Ishikawa (cell line): ENCODE data around the gene KAT6B.

Experiments
- CEBPB ChIP-seq: IDR thresholded peaks from 2 replicates; pipeline ENCODE4 v1.6.1; 2012
- CREB1 ChIP-seq: IDR thresholded peaks from 2 replicates; pipeline ENCODE4 v1.6.1; 2012; ENCODE audit warnings: low read depth
- EGR1 ChIP-seq: IDR thresholded peaks from 2 replicates; pipeline ENCODE4 v1.6.1; 2012
- EP300 ChIP-seq: IDR thresholded peaks from 2 replicates; pipeline ENCODE4 v1.6.1; 2012; ENCODE audit warnings: borderline replicate concordance
- FOXM1 ChIP-seq: IDR thresholded peaks from 2 replicates; pipeline ENCODE4 v1.6.1; 2012; ENCODE audit warnings: low read depth, borderline replicate concordance
- NFIC ChIP-seq: IDR thresholded peaks from 2 replicates; pipeline ENCODE4 v1.6.1; 2012
- RAD21 ChIP-seq: IDR thresholded peaks from 2 replicates; pipeline ENCODE4 v1.6.1; 2012; ENCODE audit warnings: low read depth
- REST ChIP-seq: IDR thresholded peaks from 2 replicates; pipeline ENCODE4 v1.6.1; 2012; ENCODE audit warnings: low read depth, mild to moderate bottlenecking
- TAF1 ChIP-seq: IDR thresholded peaks from 2 replicates; pipeline ENCODE4 v1.6.1; 2012; ENCODE audit warnings: low read depth, mild to moderate bottlenecking
- TCF12 ChIP-seq: IDR thresholded peaks from 2 replicates; pipeline ENCODE4 v1.6.1; 2012; ENCODE audit warnings: low read depth
- TEAD4 ChIP-seq: IDR thresholded peaks from 2 replicates; pipeline ENCODE4 v1.6.1; 2012
- USF1 ChIP-seq: IDR thresholded peaks from 2 replicates; pipeline ENCODE4 v1.6.1; 2012
- YY1 ChIP-seq: IDR thresholded peaks from 2 replicates; pipeline ENCODE4 v1.6.1; 2012; ENCODE audit warnings: low read depth
- ZBTB7A ChIP-seq: IDR thresholded peaks from 2 replicates; pipeline ENCODE4 v1.6.1; 2012; ENCODE audit warnings: low read depth
- TF ChIP-seq, protein P1 (sequence below): IDR thresholded peaks from 2 replicates; pipeline ENCODE4 v1.6.1; 2012

The KAT6B gene

DNA sequence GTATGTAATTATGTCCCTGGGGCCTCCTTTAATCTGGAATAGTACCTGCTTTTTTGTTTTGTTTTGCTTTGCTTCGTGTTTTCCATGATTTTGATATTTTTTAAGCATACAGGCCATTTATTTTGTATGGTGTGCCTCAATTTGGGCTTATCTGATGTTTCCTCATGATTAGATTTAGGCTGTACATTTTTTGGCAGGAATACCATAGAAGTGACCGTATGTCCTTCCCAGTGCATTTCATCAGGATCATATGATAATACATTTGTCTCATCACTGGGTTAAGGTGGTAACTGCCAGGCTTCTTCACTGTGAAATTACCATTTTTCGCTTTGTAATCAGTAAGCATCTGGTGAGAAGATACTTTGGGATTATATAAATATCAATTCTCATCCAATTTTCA is 167.2 kb downstream of the KAT6B start:
- no peak for TF ChIP-seq TAF1
- TF ChIP-seq USF1, result no peak
- TF ChIP-seq, protein P1, sequence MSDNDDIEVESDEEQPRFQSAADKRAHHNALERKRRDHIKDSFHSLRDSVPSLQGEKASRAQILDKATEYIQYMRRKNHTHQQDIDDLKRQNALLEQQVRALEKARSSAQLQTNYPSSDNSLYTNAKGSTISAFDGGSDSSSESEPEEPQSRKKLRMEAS, result no peak
- no peak for TF ChIP-seq REST
- TF ChIP-seq EGR1, result no peak
- TF ChIP-seq RAD21, result no peak

DNA sequence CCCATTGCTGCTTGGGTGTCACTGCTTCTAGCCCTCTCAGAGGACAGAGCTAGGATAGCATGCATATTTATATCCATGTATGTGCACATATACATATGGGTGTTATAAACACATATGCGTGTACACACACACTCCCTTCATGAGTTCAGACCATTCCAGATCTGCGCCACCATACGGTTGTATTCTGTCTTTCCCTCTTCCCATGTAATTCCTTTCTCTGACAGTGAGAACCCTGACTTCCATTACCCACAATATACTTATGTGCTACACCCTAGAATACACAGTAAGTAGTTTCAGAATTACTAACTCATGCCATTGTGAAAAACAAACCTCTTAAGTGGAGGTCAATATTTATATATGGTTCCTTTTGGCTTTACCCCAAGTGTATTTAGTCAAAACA is 168.5 kb downstream of the KAT6B start:
- TF ChIP-seq NFIC (no peak), CEBPB (no peak), YY1 (no peak), RAD21 (no peak), EP300 (no peak), REST (no peak), ZBTB7A (no peak), TEAD4 (no peak), FOXM1 (no peak), TAF1 (no peak), EGR1 (no peak), TCF12 (no peak), USF1 (no peak)
- TF ChIP-seq, protein P1, result no peak

DNA sequence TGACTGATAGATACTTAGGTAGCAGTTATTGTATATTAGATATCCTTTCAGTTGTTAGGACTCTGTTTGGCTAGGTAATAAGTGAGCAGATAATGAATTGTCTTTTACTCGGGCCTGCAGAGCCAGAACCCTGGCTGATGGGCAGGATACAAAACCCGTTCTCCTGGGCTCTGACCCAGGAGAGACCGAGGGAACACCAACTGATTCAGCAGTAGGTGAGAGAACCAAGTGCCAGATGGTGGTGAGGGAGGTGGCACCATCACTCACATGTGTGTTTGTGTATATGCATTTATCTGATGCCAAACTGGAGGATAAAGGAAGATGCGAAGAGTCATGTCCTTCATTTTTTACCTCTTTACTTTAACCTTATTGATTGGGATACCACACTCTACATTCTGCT is 169.4 kb downstream of the KAT6B start:
- TF ChIP-seq CEBPB, result no peak
- no peak for TF ChIP-seq EGR1
- TF ChIP-seq YY1, result no peak
- TF ChIP-seq FOXM1, result no peak
- no peak for TF ChIP-seq TCF12
- no peak for TF ChIP-seq EP300
- no peak for TF ChIP-seq RAD21
- TF ChIP-seq REST, result no peak
- TF ChIP-seq, protein P1, result no peak
- no peak for TF ChIP-seq TAF1
- no peak for TF ChIP-seq TEAD4

- TF ChIP-seq NFIC, result no peak
- TF ChIP-seq, protein P1, result no peak
- TF ChIP-seq TAF1, result no peak
- TF ChIP-seq ZBTB7A, result no peak
- no peak for TF ChIP-seq USF1
- no peak for TF ChIP-seq FOXM1
- TF ChIP-seq EP300, result no peak
- TF ChIP-seq TCF12, result no peak
Observed at GRCh38 chr10:74997163-74997562, 170.8 kb downstream of the KAT6B start.

DNA sequence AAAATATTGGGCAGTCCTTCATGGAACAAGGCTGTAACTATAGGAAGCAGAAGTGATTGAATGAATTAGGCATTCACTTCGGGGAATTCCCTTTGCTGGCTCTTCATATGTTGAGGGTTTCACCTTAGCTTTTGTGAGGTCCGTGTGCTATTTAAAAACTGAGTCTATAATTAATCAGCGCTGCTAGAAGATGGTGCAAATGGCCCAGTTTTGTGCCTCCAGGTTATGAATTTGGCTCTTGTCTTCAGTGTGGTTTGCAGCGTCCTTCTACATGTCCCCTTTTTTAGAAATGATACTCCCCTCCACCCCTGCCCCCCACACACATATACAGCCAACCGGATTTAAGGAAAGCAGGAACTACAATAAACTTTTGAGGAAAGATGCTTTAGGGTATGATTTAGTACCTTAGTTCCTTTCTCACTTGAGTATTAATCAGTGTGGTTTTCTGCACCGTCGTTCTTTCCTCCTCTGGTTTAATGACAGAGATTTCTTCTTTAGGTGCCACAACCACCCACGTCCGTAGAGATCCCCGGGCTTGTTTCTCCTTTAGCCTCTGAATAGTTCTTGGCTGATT is 174.4 kb downstream of the KAT6B start:
- TF ChIP-seq, protein P1, result no peak
- TF ChIP-seq USF1, result no peak
- no peak for TF ChIP-seq TAF1
- no peak for TF ChIP-seq NFIC
- TF ChIP-seq TEAD4, result no peak
- TF ChIP-seq ZBTB7A, result no peak
- no peak for TF ChIP-seq CREB1
- no peak for TF ChIP-seq EGR1
- no peak for TF ChIP-seq CEBPB
- TF ChIP-seq FOXM1, result no peak
- no peak for TF ChIP-seq TCF12
- no peak for TF ChIP-seq REST
- no peak for TF ChIP-seq EP300
- TF ChIP-seq RAD21, result no peak
- no peak for TF ChIP-seq YY1
